GM19043 (cell line): ENCODE measurements around the gene IFNGR2.
A peak's percentile ranks its signal among the peaks of the same experiment; 100 is the strongest.
"Not testable (repeated sequence)": the region's sequence is repeated elsewhere in the genome, so short reads cannot be mapped to it uniquely, and the experiment has no call there.

ENCODE experiments used
- ATAC-seq: cut with Tn5 transposase; IDR thresholded peaks from one replicate; pipeline ENCODE4 v1.9.1; 2021; ENCODE audit warnings: low read depth; ENCODE audit not compliant: unreplicated experiment

Gene IFNGR2

GRCh38 chr21:33433425-33434114 lies 30.4 kb downstream of the IFNGR2 start:
- no peak for ATAC-seq

- ATAC-seq: peak; percentile 83
These were observed 31.7 kb downstream of the IFNGR2 start for GRCh38 chr21:33434770-33435360.

- ATAC-seq: no peak
These were observed 33.9 kb downstream of the IFNGR2 start for GRCh38 chr21:33437140-33437539.

GRCh38 chr21:33441489-33442477 lies 38.6 kb downstream of the IFNGR2 start:
- peak; percentile 65 for ATAC-seq

- ATAC-seq: no peak
These were observed 40.0 kb downstream of the IFNGR2 start for GRCh38 chr21:33443194-33443593.

GRCh38 chr21:33444499-33444898 lies 41.3 kb downstream of the IFNGR2 start:
- ATAC-seq: no peak

- not testable (repeated sequence) for ATAC-seq
These were observed 43.4 kb downstream of the IFNGR2 start for GRCh38 chr21:33446620-33447019.

GRCh38 chr21:33449616-33450015 lies 46.4 kb downstream of the IFNGR2 start:
- ATAC-seq: no peak

- ATAC-seq: no peak
These were observed 48.4 kb downstream of the IFNGR2 start for GRCh38 chr21:33451634-33452071.

- no peak for ATAC-seq
These were observed 49.1 kb downstream of the IFNGR2 start for GRCh38 chr21:33452362-33452761.

GRCh38 chr21:33455686-33456446 lies 52.7 kb downstream of the IFNGR2 start:
- ATAC-seq: no peak

- ATAC-seq: no peak
These were observed 55.6 kb downstream of the IFNGR2 start for GRCh38 chr21:33458861-33459260.

GRCh38 chr21:33461538-33462250 lies 58.5 kb downstream of the IFNGR2 start:
- no peak for ATAC-seq

GRCh38 chr21:33469183-33469582 lies 66.0 kb downstream of the IFNGR2 start:
- not testable (repeated sequence) for ATAC-seq

- ATAC-seq: no peak
These were observed 67.5 kb downstream of the IFNGR2 start for GRCh38 chr21:33470701-33471100.

GRCh38 chr21:33473344-33473743 lies 70.1 kb downstream of the IFNGR2 start:
- ATAC-seq: no peak

GRCh38 chr21:33477066-33477465 lies 73.9 kb downstream of the IFNGR2 start:
- ATAC-seq: no peak

- no peak for ATAC-seq
These were observed 75.0 kb downstream of the IFNGR2 start for GRCh38 chr21:33478182-33478581.

GRCh38 chr21:33478935-33479678 lies 75.9 kb downstream of the IFNGR2 start:
- ATAC-seq: peak; percentile 3
